ENCODE results near the gene MICALL2.

GRCh38 chr7:1474736-1475135 is 15.5 kb upstream of the MICALL2 start:
- TF ChIP-seq ZC3H11A (IDR thresholded peaks at IDR 0.05) (no peak), CTCF (IDR thresholded peaks at IDR 0.05) (no peak)

Measured in A549 (cell line).